Colon (tissue), 2 donors: Measurements from ENCODE around the gene MYZAP.

ENCODE experiments used
- FAIRE-seq: peaks from 2 replicates; lab custom pipeline; 2012; peaks lifted over from hg19 to GRCh38; lab: Jason Lieb, UNC
- donor health status: control.
- donor health status: control.

The MYZAP gene

DNA sequence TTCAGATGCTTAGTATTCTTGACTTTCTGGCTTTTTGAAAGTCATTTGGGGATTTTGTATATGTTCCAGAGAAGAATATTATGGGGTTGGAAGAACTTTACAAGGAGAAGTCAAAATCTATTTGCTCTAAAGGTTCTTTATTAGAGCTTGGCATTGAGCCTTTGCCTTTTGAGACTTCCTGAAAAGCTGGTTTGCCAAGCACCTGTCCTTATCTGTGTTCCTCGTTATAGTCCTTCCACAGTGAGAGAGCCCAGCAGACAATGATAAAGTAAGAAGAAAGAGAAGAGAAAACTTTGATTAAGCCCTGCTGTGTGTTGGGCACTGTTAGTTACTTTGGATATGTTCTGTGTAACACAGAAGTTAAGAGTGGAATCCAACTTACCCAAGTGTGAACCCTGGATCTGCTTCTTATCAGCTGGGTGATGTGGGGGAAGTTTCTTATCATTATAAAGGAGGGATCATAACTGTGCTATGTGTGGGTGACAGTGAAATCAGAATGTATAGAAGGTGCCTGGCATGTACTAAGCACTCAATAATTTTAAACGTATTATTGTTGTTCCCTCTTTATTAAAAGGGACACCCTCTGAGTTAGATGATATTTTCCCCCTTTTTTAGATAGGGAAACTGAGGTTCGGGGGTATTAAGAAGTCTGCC, 70.5 kb downstream of the MYZAP start:
- FAIRE-seq = no peak

- FAIRE-seq = no peak
Observed at GRCh38 chr15:57662802-57663201, 71.1 kb downstream of the MYZAP start.

DNA sequence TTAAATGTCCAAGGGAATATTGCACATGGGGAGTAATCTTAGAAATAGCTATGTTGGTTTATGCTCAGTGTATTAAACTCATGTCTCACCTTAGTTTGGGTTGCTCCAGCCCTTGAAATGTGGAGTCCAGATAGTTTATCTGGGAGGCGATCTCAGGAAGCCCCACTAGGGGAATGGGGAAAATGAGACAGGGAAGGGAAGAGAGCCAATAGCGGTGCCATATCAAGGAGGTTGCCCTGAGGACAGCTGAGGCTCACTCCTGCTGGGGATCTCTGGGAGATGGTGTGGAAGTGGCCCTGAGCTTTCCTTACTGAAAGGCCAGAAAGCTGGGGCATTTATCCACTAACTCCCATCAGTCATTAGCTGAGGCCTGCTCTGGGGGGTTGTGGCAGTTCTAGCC, 71.6 kb downstream of the MYZAP start:
- FAIRE-seq = no peak

DNA sequence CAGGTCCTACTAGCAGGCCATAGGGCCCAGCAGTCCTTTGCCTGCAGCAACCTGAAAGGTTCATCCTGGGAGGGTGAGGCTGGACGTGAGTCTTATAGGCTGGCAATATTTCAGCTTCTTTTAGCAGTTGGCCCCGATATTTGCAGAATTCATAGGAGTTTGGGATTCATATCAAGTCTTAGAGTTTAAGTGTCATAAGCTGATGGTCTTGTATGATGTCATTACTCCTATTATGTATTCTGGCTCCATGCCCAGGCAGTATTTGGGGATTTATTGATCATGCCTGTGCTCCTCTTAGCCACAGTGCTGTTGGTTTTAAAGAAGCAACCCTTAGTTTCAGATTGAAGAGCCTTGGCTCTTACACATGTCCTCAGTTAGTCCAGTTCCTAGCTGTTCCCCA, 73.5 kb downstream of the MYZAP start:
- FAIRE-seq = no peak

DNA sequence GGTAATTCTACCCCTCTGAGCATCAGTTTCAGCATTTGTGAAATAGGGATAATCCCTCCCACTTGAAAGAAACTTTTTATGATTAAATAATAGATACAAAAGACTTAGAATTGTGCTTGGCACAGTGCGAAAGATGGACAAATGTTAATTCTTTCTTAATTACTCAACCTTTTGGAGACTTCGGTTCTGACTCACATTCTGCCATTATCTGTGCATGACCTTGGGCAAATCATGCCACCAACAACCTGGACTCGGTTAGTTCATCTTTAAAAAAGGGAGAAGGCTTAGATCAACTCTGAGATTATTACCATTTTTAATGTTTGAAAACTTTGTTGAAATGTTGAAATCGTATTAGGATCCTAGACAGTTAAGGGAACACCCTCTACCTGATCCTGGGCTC, 74.2 kb downstream of the MYZAP start:
- FAIRE-seq = no peak

DNA sequence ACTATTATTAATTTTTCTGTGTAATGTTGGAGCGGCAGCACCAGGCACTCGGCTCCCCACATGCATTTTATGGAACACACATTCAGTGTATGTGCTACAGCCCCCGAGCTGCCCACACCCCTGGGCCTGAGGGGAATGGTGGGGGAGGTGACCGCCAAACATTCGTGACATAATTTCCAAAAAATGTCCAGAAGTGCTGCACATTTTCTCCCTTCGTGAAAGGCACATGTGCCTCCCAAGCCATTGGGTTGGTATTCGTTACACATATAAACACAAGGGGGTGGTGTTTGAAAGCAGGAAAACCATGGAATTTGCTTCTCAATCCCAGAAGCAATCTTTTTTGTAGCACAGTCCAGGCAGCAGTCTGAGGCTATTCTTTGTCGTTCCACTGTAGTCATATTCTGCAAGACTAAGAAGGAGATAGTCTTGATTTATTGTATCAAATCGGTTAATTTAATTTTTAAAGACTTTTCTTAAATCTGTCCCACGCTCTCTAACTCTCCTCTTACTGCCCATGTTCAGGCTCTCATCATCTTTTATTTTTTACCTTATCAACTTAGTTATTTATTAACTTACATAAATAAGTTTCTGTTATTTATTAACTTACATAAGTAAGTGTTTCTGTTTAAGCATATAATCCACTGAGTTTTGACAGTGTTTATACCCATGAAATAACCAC, 75.6 kb downstream of the MYZAP start:
- FAIRE-seq = peak; percentile 28

DNA sequence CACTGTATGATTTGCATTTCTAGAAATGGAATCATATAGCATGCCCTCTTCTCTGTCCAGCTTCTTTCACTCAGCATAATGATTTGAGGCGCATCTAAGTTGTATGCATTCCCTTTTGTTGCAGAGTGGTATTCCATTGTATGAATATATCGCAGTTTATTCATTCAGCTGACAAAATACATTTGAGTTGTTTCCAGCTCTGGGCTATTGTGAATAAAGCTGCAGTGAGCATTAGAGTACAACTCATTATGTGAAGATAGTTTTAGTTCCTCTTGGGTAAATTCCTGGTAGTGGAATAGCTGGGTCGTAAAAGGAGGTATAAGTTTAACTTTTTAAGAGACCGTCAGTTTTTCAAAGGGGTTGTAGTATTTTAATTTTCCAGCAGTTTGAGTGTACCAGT, 76.3 kb downstream of the MYZAP start:
- FAIRE-seq = no peak

GRCh38 chr15:57671636-57672035, 79.9 kb downstream of the MYZAP start:
- FAIRE-seq = no peak

DNA sequence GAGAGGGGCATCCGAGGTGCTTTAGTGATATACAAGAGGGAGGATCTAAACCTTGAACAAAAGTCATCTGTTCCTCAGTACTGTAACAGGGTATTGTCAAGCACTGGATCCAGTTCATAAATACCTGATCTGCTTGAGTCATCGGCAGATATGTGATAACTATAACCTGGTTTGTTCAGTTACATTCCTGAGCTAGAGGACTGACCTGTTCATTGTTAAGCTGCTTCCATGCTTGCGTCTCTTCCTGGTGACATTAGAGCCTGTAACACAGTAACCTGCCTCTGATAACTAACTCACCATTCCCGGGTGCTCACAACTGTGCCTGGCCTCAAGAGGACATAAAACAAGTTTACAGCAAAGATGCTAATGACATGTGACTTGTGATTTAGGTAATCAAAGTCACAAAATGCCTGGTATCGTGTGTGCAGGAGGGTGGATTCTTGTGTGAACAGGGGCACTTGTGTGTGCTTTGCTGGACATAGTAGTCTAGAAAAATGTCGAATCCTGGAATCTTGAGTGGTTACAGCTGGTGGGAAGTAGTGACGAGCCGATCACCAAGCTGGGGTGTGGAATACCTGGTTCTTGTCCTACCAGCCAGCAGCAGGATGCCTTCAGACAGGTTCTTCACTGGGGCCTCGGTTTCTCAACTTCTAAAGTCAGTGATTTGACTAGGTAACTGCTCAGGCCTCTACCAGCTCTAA, 83.9 kb downstream of the MYZAP start:
- FAIRE-seq = no peak

- no peak for FAIRE-seq
Observed at GRCh38 chr15:57676585-57676984, 84.9 kb downstream of the MYZAP start.

DNA sequence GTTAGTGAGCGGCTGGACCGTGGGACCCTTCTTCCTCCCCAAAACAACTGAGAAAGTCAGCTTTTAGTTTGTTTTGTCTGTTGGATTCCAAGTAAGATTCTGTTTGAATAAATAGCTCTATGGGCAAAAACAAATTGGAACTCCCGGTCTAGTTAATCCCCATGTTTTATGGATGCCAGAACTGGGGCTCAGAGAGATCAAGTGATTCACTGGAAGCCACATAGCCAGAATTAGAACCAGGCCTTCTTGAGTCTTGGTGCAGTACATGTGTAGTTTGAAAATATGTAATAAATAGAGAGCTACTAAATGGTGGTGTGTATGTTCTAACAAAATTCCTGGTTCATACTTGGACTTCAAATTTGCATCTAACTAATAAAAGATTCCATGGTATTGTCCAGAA, 85.5 kb downstream of the MYZAP start:
- no peak for FAIRE-seq

- no peak for FAIRE-seq
Observed at GRCh38 chr15:57680021-57680420, 88.3 kb downstream of the MYZAP start.

- FAIRE-seq = no peak
Observed at GRCh38 chr15:57681011-57681410, 89.3 kb downstream of the MYZAP start.

DNA sequence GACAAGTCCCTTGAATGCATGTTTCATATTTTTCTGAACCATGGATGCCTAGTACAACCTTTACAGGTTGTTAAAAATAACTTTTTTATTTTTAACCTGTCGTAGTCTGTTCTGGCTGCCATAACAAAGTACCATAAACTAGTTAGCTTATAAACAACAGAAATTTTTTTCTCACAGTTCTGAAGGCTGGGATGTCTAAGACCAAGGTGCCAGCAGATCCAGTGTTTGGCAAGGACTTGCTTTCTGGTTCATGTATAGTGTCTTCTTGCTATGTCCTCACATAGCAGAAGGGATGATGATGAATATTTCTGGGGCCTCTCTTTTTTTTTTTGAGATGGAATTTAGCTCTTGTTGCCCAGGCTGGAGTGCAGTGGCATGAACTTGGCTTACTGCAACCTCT, 91.8 kb downstream of the MYZAP start:
- FAIRE-seq = no peak

DNA sequence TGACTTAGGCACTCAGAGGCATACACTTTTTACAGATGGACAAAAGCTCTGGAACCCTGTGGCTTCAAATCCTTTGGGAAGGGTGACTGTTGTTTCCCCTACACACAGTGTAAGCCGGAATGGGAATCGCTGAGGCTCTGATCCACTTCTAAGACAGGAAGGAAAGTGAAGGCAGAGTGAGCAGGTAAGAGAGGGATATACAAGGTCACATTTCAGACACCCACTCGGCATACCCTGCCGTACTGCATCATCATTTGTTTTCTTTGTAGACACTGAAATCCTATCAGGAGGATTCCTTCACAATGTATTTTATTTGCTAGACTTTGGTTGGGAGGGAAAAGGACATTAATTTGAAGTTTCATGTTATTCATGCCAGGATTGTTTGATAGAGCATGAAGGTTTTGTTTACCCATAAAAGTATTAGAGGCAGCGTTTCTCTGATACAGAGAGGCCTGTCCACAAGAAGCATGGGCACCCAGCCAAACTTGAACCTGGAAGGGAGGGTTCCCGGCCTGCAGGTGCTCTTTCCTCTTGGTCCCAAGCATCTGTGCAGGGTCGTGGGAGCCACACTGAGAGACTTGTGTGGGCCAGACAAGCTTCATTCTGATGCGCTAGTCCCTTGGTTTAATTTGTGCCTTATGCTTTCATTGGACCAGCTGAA, 92.9 kb downstream of the MYZAP start:
- FAIRE-seq = no peak

DNA sequence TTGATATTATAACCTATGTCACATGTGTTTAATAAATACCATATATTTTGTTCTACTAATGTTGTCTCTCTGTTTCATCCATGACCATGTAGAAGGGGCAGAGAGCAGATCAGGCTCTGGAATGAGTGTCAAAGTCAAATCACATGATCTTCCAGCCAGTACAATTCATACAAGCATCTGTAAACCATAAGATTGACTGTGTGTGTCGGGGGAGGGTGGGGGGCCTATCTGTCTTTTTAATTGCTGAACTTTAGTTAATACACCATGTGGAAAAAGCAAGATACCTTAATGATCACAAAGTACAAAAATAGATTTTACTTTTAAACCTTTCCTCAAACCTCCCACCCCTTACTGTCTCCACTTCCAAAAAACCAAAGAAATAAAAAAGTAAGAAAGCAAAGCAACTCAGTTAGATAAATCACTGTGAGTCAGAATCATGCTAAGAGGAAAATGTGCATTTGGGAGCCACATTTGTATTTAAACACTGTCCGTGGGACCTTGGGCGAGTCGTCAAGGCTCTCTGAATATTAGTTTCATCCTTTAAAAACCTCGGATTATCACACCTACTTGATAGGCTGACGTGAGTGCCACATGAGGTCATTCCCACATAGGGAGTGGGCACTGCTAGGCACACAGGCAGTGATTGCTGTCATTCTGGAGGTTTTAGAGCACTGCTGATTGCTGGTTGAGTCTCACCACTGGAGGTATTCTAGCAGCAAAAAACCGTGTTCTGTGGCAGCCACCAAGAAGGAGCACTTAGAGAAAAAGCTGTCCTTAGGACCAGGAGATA, 93.8 kb downstream of the MYZAP start:
- no peak for FAIRE-seq

DNA sequence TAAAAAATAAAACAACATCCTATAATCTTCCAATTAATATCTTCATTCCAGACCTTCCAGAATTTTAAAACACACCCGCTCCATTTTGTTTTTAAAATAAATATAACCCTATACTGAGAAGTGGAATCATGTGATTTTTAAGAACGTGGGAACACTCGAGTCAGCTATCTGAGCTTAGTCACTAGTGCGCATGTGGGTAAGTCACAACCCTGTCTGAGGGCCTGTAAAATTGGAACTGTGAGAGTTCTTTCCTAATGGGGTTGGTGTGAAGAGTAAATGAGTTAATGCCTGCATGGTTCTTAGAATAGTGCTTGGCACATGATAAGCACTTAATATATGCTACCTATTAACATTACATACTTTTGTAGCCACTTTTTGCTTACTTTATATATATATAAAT, 95.0 kb downstream of the MYZAP start:
- no peak for FAIRE-seq

DNA sequence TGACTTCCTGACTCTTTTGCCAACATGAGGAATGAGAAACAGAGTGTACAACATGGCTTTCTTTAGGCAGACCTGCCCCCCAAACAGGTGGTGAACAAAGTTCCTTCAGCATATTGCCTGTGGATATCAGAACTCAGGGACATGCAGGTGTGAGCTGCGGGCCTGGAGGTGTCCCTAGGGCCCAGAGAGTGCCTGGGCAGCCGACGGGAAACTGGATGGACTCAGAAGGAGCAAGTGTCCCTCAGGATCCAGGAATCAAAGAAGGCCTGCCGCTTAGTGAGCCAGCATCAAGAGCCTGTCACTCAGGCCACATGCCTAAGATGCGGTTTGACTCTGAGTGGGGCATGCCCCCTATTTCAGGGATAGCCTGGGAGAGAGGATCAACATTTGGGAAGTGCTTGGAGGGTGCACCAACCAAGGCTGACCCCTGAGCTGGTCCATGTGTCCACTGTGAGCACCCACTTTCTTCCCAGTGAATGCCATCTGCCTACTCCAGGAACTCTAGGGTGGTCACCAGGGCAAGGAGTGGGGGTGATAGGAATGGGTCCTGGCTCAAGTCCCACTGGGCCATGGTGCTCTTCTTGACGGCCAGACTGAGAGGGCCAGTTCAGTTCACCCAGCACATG, 98.8 kb downstream of the MYZAP start:
- no peak for FAIRE-seq

GRCh38 chr15:57691082-57691481, 99.4 kb downstream of the MYZAP start:
- FAIRE-seq = no peak

- FAIRE-seq = no peak
Observed at GRCh38 chr15:57692709-57693108, 101.0 kb downstream of the MYZAP start.

GRCh38 chr15:57694279-57694678, 102.6 kb downstream of the MYZAP start:
- FAIRE-seq = no peak

DNA sequence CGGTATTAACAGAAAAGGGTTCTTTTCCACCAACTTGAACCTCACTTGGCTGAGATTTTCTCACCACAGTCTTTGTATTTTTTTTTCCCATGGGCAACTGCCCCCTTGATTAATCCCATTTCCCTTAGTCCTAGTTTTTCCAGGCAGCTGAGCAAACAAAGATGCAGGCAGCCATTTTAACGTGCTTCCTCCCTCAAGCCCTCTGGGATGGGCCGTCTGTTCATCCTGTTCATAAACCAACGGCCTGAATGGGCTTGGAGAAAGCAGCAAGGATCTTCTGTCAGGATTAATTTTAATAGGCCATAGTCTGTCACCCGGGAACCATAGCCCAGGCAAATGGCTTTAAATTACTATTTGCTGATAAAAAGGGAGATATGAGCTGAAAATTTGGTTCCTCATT, 104.4 kb downstream of the MYZAP start:
- FAIRE-seq = no peak
